SU-DHL-6 (cell line): ENCODE data around the gene TSKU.

Experiments
- H2AFZ ChIP-seq: fragments of 200-600 bp; sonication (generic); 2 replicates; pipeline ENCODE4 v1.6.1; 2014; ENCODE audit warnings: low read depth, mild to moderate bottlenecking, moderate library complexity, mixed read lengths, antibody characterized with exemption, low read length; ENCODE audit not compliant: severe bottlenecking
- H3F3A ChIP-seq: fragments of 200-600 bp; shearing (Covaris generic); 2 replicates; pipeline ENCODE4 v1.6.0; 2016; ENCODE audit warnings: antibody characterized with exemption, mild to moderate bottlenecking; ENCODE audit not compliant: insufficient read depth
- H3K27ac ChIP-seq: fragments of 200-600 bp; sonication (generic); 2 replicates; pipeline ENCODE4 v1.5.1; 2016; ENCODE audit warnings: low read depth, mild to moderate bottlenecking, low read length, moderate library complexity, mixed read lengths
- H3K27me3 ChIP-seq: fragments of 200-600 bp; sonication (generic), shearing (Covaris generic); 2 replicates; pipeline ENCODE4 v1.6.0; 2014; ENCODE audit warnings: mild to moderate bottlenecking, low read length
- H3K36me3 ChIP-seq: fragments of 200-600 bp; sonication (generic); 2 replicates; pipeline ENCODE4 v1.6.1; 2014; ENCODE audit warnings: mild to moderate bottlenecking, low read length, mixed read lengths
- H3K4me2 ChIP-seq: fragments of 300-600, 200-600 bp; shearing (Covaris generic), sonication (generic); 2 replicates; pipeline ENCODE4 v1.6.0; 2014; ENCODE audit warnings: low read length, low read depth, mild to moderate bottlenecking; ENCODE audit not compliant: poor library complexity, severe bottlenecking
- H3K4me3 ChIP-seq: fragments of 200-600 bp; sonication (generic); 2 replicates; pipeline ENCODE4 v1.5.1; 2014; ENCODE audit warnings: antibody characterized with exemption, low read length, mild to moderate bottlenecking, mixed read lengths; ENCODE audit not compliant: insufficient read depth, poor library complexity, severe bottlenecking
- H3K79me2 ChIP-seq: fragments of 200-600 bp; sonication (generic); 2 replicates; pipeline ENCODE4 v1.6.1; 2014; ENCODE audit warnings: mild to moderate bottlenecking, low read length, moderate library complexity; ENCODE audit not compliant: insufficient read depth
- H3K9ac ChIP-seq: fragments of 200-600 bp; sonication (generic); 2 replicates; pipeline ENCODE4 v1.7.0; 2014; ENCODE audit warnings: mild to moderate bottlenecking, low read length
- H3K9me2 ChIP-seq: fragments of 200-600 bp; sonication (generic); replicated peaks from 2 replicates; pipeline ENCODE4 v1.6.1; 2014; ENCODE audit warnings: low read length; ENCODE audit not compliant: insufficient read depth
- H3K9me3 ChIP-seq: fragments of 200-600 bp; sonication (generic); 2 replicates; pipeline ENCODE4 v1.6.1; 2014; ENCODE audit warnings: low read length, mixed read lengths; ENCODE audit not compliant: insufficient read depth
- H4K20me1 ChIP-seq: fragments of 200-600 bp; sonication (generic); 2 replicates; pipeline ENCODE4 v1.6.1; 2014; ENCODE audit warnings: low read depth, mild to moderate bottlenecking, antibody characterized with exemption, low read length, moderate library complexity, mixed read lengths
- CTCF ChIP-seq: fragments of 200-600 bp; sonication (generic); IDR thresholded peaks from one replicate; pipeline ENCODE4 v1.5.1; 2017; ENCODE audit warnings: antibody characterized with exemption, mild to moderate bottlenecking, low read length, moderate library complexity; ENCODE audit not compliant: insufficient read depth, poor library complexity, severe bottlenecking
- EZH2phosphoT487 ChIP-seq: fragments of 200-600 bp; sonication (generic), shearing (Covaris generic); conservative IDR thresholded peaks from 2 replicates; pipeline ENCODE4 v1.6.1; 2018; ENCODE audit warnings: mild to moderate bottlenecking, antibody characterized with exemption, low read length, moderate library complexity, mixed read lengths

Gene TSKU

DNA sequence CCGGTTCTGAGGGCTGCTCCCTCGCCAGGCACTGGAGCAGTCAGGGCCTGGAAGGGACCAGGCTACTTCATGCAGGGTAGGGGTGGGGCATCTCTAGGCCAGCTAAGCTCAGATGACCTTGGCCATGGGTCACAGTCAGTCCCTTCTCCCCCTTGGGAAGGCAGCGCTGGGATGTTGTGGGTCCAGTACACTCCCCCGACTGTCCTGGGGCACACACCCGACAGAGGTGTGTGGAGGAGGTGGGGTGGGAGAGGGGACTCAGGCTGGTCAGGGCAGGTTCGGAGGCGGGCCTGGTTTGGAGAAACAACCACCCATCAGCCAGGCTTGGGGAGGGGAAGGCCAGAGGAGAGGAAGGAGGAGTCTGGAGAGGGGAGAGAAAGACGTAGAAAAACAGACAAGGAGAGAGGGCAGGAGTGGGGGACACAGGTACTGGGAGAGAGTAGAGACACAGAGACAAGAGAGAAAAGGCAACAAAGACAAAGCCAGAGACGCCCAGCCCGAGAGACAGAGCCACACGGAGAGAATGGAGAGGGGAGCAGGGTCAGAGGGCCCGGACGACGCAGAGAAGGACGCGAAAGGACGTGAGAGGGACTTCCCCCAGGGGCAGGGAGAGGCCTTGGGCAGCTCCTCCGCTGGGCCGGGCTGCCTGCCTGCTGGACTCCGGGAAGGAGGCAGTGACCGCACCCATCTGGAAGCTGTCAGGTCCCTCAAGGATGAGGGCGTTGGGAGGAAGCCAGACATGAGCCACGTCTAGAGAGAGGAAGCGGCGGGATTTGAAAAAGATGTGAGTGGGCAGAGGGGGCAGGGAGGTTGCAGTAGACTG lies 30.6 kb upstream of the TSKU start:
- Histone ChIP-seq H3K9me3 (no peaks in the 10 kb centered on the region), H3K9ac (no peak overlapping the region), H3K27me3 (no peaks in the 10 kb centered on the region), H3K79me2 (no peaks in the 10 kb centered on the region), H3K9me2 (no peaks in the 10 kb centered on the region), H3K4me3 (no peak overlapping the region), H2AFZ (no peak overlapping the region), H3K4me2 (no peak overlapping the region), H3F3A (no peaks in the 10 kb centered on the region), H4K20me1 (no peaks in the 10 kb centered on the region), H3K27ac (no peak overlapping the region), H3K36me3 (no peaks in the 10 kb centered on the region)
- TF ChIP-seq CTCF (no peak), EZH2phosphoT487 (no peak)

GRCh38 chr11:76753449-76753848 lies 29.7 kb upstream of the TSKU start:
- H3K4me3 ChIP-seq, result no peak overlapping the region
- H4K20me1 ChIP-seq, result no peaks in the 10 kb centered on the region
- no peak overlapping the region for H3K27ac ChIP-seq
- H3K4me2 ChIP-seq, result no peak overlapping the region
- no peaks in the 10 kb centered on the region for H3K9me2 ChIP-seq
- H3K79me2 ChIP-seq, result no peaks in the 10 kb centered on the region
- H2AFZ ChIP-seq, result no peak overlapping the region
- H3K36me3 ChIP-seq, result no peaks in the 10 kb centered on the region
- no peak for TF ChIP-seq EZH2phosphoT487
- no peak for TF ChIP-seq CTCF
- H3K27me3 ChIP-seq, result no peaks in the 10 kb centered on the region
- no peaks in the 10 kb centered on the region for H3F3A ChIP-seq
- no peak overlapping the region for H3K9ac ChIP-seq
- H3K9me3 ChIP-seq, result no peaks in the 10 kb centered on the region

- no peaks in the 10 kb centered on the region for H3K9me3 ChIP-seq
- H3K27me3 ChIP-seq, result no peaks in the 10 kb centered on the region
- H3K9ac ChIP-seq, result no peak overlapping the region
- H3K4me2 ChIP-seq, result no peak overlapping the region
- H2AFZ ChIP-seq, result no peak overlapping the region
- H3K9me2 ChIP-seq, result no peaks in the 10 kb centered on the region
- no peak for TF ChIP-seq EZH2phosphoT487
- no peak for TF ChIP-seq CTCF
- H3K27ac ChIP-seq, result no peak overlapping the region
- H3K4me3 ChIP-seq, result no peak overlapping the region
- no peaks in the 10 kb centered on the region for H4K20me1 ChIP-seq
- no peaks in the 10 kb centered on the region for H3K36me3 ChIP-seq
- H3F3A ChIP-seq, result no peaks in the 10 kb centered on the region
- H3K79me2 ChIP-seq, result no peaks in the 10 kb centered on the region
Measured at GRCh38 chr11:76753950-76754349, 29.2 kb upstream of the TSKU start.
